Hepatocyte (in vitro differentiated cells): ENCODE results near the gene NRIP1. TPM values are rescaled to one million over a fixed set of nuclear protein-coding genes. Genes with fewer than 3 reads are reported as not detected.

ENCODE experiments used
- DNase-seq: peaks from one replicate; pipeline ENCODE4 v3.0.0-alpha.2; 2016; ENCODE audit warnings: low spot score
- H2AFZ ChIP-seq: fragments of 200-600 bp; sonication (generic); 2 replicates; pipeline ENCODE4 v1.6.0; 2016; ENCODE audit warnings: antibody characterized with exemption, mild to moderate bottlenecking
- H3K27ac ChIP-seq: fragments of 200-600 bp; sonication (generic); 2 replicates; pipeline ENCODE4 v1.5.1; 2016; ENCODE audit warnings: mild to moderate bottlenecking
- H3K27me3 ChIP-seq: fragments of 200-600 bp; sonication (generic); 2 replicates; pipeline ENCODE4 v1.6.1; 2016
- H3K36me3 ChIP-seq: fragments of 200-600 bp; sonication (generic); replicated peaks from 2 replicates; pipeline ENCODE4 v1.5.1; 2016; ENCODE audit warnings: low read depth; ENCODE audit not compliant: insufficient read depth
- H3K4me1 ChIP-seq: fragments of 200-600 bp; sonication (generic); 2 replicates; pipeline ENCODE4 v1.5.1; 2016; ENCODE audit warnings: mild to moderate bottlenecking, moderate library complexity; ENCODE audit not compliant: insufficient read depth
- H3K4me2 ChIP-seq: fragments of 200-600 bp; sonication (generic); 2 replicates; pipeline ENCODE4 v1.6.0; 2016
- H3K4me3 ChIP-seq: fragments of 200-600 bp; sonication (generic); 2 replicates; pipeline ENCODE4 v1.5.1; 2016; ENCODE audit warnings: mild to moderate bottlenecking
- H3K79me2 ChIP-seq: fragments of 200-600 bp; sonication (generic); 2 replicates; pipeline ENCODE4 v1.6.0; 2017; ENCODE audit warnings: mild to moderate bottlenecking
- H3K9me2 ChIP-seq: fragments of 200-600 bp; sonication (generic); replicated peaks from 2 replicates; pipeline ENCODE4 v1.6.0; 2017; ENCODE audit warnings: mild to moderate bottlenecking; ENCODE audit not compliant: insufficient read depth
- H3K9me3 ChIP-seq: fragments of 200-600 bp; sonication (generic); 2 replicates; pipeline ENCODE4 v1.5.1; 2016; ENCODE audit warnings: low read depth, mild to moderate bottlenecking
- H4K20me1 ChIP-seq: fragments of 200-600 bp; sonication (generic); 2 replicates; pipeline ENCODE4 v1.6.0; 2016; ENCODE audit warnings: mild to moderate bottlenecking; ENCODE audit not compliant: insufficient read depth, poor library complexity, severe bottlenecking
- CTCF ChIP-seq: fragments of 200-600 bp; sonication (generic); IDR thresholded peaks from 2 replicates; pipeline ENCODE4 v1.5.1; 2016; ENCODE audit warnings: antibody characterized with exemption, mild to moderate bottlenecking; ENCODE audit not compliant: poor library complexity
- EZH2 ChIP-seq: fragments of 200-600 bp; sonication (generic); IDR thresholded peaks from 2 replicates; pipeline ENCODE4 v1.6.1; 2016; ENCODE audit warnings: antibody characterized with exemption, mild to moderate bottlenecking, borderline replicate concordance
- EZH2phosphoT487 ChIP-seq: fragments of 200-600 bp; sonication (generic); IDR thresholded peaks from one replicate; pipeline ENCODE4 v1.6.1; 2018; ENCODE audit warnings: antibody characterized with exemption, mild to moderate bottlenecking, low read depth, moderate library complexity; ENCODE audit not compliant: unreplicated experiment, severe bottlenecking
- WGBS: methylation state at CpG from one replicate; pipeline ENCODE4 v1.1.6; 2016; ENCODE audit warnings: low lambda C conversion rate; ENCODE audit errors: missing lambda C conversion rate; 5-methylcytosine and 5-hydroxymethylcytosine counted together
- polyA plus RNA-seq: library from polyadenylated mRNA; unstranded; fragments of >200 nt; fragmentation: Nextera tagmentation; extraction: Ambion mirVana; gene quantifications from 2 replicates; pipeline ENCODE4 v1.2.1, GENCODE V29; 2016
- total RNA-seq: library from RNA; depleted of rRNA; stranded (reverse); fragments of >200 nt; gene quantifications from 2 replicates; pipeline ENCODE4 v1.2.3, GENCODE V29; 2014

NRIP1 gene
- total and polyA plus RNA-seq, 2 experiments from 2014 or later: 11.5 to 62.4 TPM

- Histone ChIP-seq H3K4me1 (peaks cover 7% of the 10 kb centered on the region), H3K27me3 (no peaks in the 10 kb centered on the region), H3K36me3 (no peaks in the 10 kb centered on the region), H3K4me3 (no peak overlapping the region), H3K27ac (no peak overlapping the region), H3K4me2 (no peak overlapping the region), H3K79me2 (peaks cover 89% of the 10 kb centered on the region), H2AFZ (no peak overlapping the region), H4K20me1 (peaks cover 52% of the 10 kb centered on the region), H3K9me3 (no peaks in the 10 kb centered on the region), H3K9me2 (no peaks in the 10 kb centered on the region)
- WGBS: 87% methylated on average over 4 of the region's 4 CpGs
- no peak for TF ChIP-seq EZH2phosphoT487
- no peak for TF ChIP-seq CTCF
- no peak for TF ChIP-seq EZH2
- DNase-seq: no peak
Observed at GRCh38 chr21:15029077-15029476, 35.7 kb downstream of the NRIP1 start.

GRCh38 chr21:15028186-15028585 is 36.6 kb downstream of the NRIP1 start:
- no peak overlapping the region for H3K4me2 ChIP-seq
- H3K9me2 ChIP-seq: no peaks in the 10 kb centered on the region
- H3K27me3 ChIP-seq: no peaks in the 10 kb centered on the region
- peaks cover under 1% of the 10 kb centered on the region for H3K4me1 ChIP-seq
- H2AFZ ChIP-seq: no peak overlapping the region
- WGBS: 59% methylated on average over 3 of the region's 3 CpGs
- DNase-seq: no peak
- TF ChIP-seq EZH2phosphoT487 (no peak), CTCF (no peak), EZH2 (no peak)
- H3K27ac ChIP-seq: no peak overlapping the region
- H3K36me3 ChIP-seq: no peaks in the 10 kb centered on the region
- no peak overlapping the region for H3K4me3 ChIP-seq
- peaks cover 89% of the 10 kb centered on the region for H3K79me2 ChIP-seq
- peaks cover 50% of the 10 kb centered on the region for H4K20me1 ChIP-seq
- no peaks in the 10 kb centered on the region for H3K9me3 ChIP-seq

- no peak overlapping the region for H2AFZ ChIP-seq
- H3K27me3 ChIP-seq: no peaks in the 10 kb centered on the region
- peaks cover 89% of the 10 kb centered on the region for H3K79me2 ChIP-seq
- H3K4me2 ChIP-seq: no peak overlapping the region
- DNase-seq: no peak
- 89% methylated on average over 5 of the region's 5 CpGs for WGBS
- TF ChIP-seq EZH2: no peak
- TF ChIP-seq EZH2phosphoT487: no peak
- no peak for TF ChIP-seq CTCF
- no peaks in the 10 kb centered on the region for H3K36me3 ChIP-seq
- no peaks in the 10 kb centered on the region for H3K9me2 ChIP-seq
- no peak overlapping the region for H3K27ac ChIP-seq
- no peaks in the 10 kb centered on the region for H3K9me3 ChIP-seq
- peaks cover 53% of the 10 kb centered on the region for H4K20me1 ChIP-seq
- no peak overlapping the region for H3K4me3 ChIP-seq
- H3K4me1 ChIP-seq: no peaks in the 10 kb centered on the region
Observed at GRCh38 chr21:15027056-15027455, 37.7 kb downstream of the NRIP1 start.

- no peaks in the 10 kb centered on the region for H3K9me3 ChIP-seq
- no peaks in the 10 kb centered on the region for H3K36me3 ChIP-seq
- H3K4me1 ChIP-seq: no peaks in the 10 kb centered on the region
- TF ChIP-seq EZH2phosphoT487 (no peak), EZH2 (no peak), CTCF (no peak)
- H3K9me2 ChIP-seq: no peaks in the 10 kb centered on the region
- WGBS: 95% methylated on average over 2 of the region's 2 CpGs
- no peak overlapping the region for H3K27ac ChIP-seq
- no peak overlapping the region for H3K4me2 ChIP-seq
- H3K27me3 ChIP-seq: no peaks in the 10 kb centered on the region
- no peak for DNase-seq
- no peak overlapping the region for H3K4me3 ChIP-seq
- no peak overlapping the region for H2AFZ ChIP-seq
- peaks cover 50% of the 10 kb centered on the region for H4K20me1 ChIP-seq
- H3K79me2 ChIP-seq: peaks cover 93% of the 10 kb centered on the region
Observed at GRCh38 chr21:15026370-15026769, 38.4 kb downstream of the NRIP1 start.
